A673 (cell line): ENCODE data around the gene SHOC2. TPM values are rescaled to one million over a fixed set of nuclear protein-coding genes. Genes with fewer than 3 reads are reported as not detected.

Experiments
- BruUV-seq: library from RNA; stranded (reverse); fragments of 400-500 nt; replicated peaks from 2 replicates; lab custom pipeline; 2021; lab: Mats Ljungman, UMichigan
- CTCF ChIA-PET: fragments of 300-600 bp; sonication (Branson Sonifier 250); formaldehyde crosslinking; loops from one replicate; lab custom pipeline; 2022; ENCODE audit warnings: antibody characterized with exemption; lab: Charles Lee
- POLR2A ChIA-PET: fragments of 300-600 bp; sonication (Branson Sonifier 250); formaldehyde crosslinking; loops from one replicate; lab custom pipeline; 2022; ENCODE audit warnings: antibody characterized with exemption; ENCODE audit not compliant: low non-redundant PET; lab: Charles Lee
- DNase-seq: peaks from one replicate; pipeline ENCODE4 v3.0.0-alpha.2; 2015; ENCODE audit warnings: low spot score
- H3K27ac ChIP-seq: fragments of 200-600 bp; sonication (generic); 2 replicates; pipeline ENCODE4 v1.5.1; 2016; ENCODE audit warnings: mixed run types, low read depth, mild to moderate bottlenecking, mixed read lengths, antibody characterized with exemption, low read length; ENCODE audit not compliant: poor library complexity, severe bottlenecking
- H3K27me3 ChIP-seq: fragments of 200-600 bp; sonication (generic); replicated peaks from 2 replicates; pipeline ENCODE4 v1.6.1; 2017; ENCODE audit warnings: mixed run types, low read depth, mild to moderate bottlenecking, mixed read lengths, antibody characterized with exemption, low read length; ENCODE audit not compliant: insufficient read depth, poor library complexity
- H3K36me3 ChIP-seq: fragments of 200-600 bp; sonication (generic); 2 replicates; pipeline ENCODE4 v1.6.1; 2016; ENCODE audit warnings: mixed run types, mild to moderate bottlenecking, mixed read lengths, antibody characterized with exemption, low read length; ENCODE audit not compliant: insufficient read depth, poor library complexity, severe bottlenecking
- H3K4me1 ChIP-seq: fragments of 200-600 bp; sonication (generic); 2 replicates; pipeline ENCODE4 v1.6.1; 2017; ENCODE audit warnings: mixed run types, mild to moderate bottlenecking, mixed read lengths, antibody characterized with exemption, low read length; ENCODE audit not compliant: insufficient read depth, poor library complexity, severe bottlenecking
- H3K4me3 ChIP-seq: fragments of 200-600 bp; sonication (generic); 2 replicates; pipeline ENCODE4 v1.5.1; 2016; ENCODE audit warnings: low read depth, mixed run types, mild to moderate bottlenecking, mixed read lengths, low read length; ENCODE audit not compliant: poor library complexity, severe bottlenecking
- H3K9me3 ChIP-seq: fragments of 200-600 bp; sonication (generic); 2 replicates; pipeline ENCODE4 v1.6.1; 2016; ENCODE audit warnings: mixed run types, low read depth, mild to moderate bottlenecking, mixed read lengths, antibody characterized with exemption, low read length; ENCODE audit not compliant: poor library complexity, severe bottlenecking
- EZH2 ChIP-seq: fragments of 200-600 bp; sonication (generic); IDR thresholded peaks from 2 replicates; pipeline ENCODE4 v1.6.1; 2017; ENCODE audit warnings: borderline replicate concordance, low read depth, mild to moderate bottlenecking, mixed read lengths, antibody characterized with exemption, low read length; ENCODE audit not compliant: poor library complexity, severe bottlenecking
- intact Hi-C: fragments of 100-400 bp; cut with micrococcal nuclease; formaldehyde crosslinking; loops from one replicate; pipeline ENCODE4 v1.10.0; 2022; ENCODE audit not compliant: unreplicated experiment
- total RNA-seq: library from RNA; stranded (reverse); gene quantifications from 2 replicates; pipeline ENCODE4 v1.2.3, GENCODE V29; 2021
- TF ChIP-seq, protein P1 (sequence below): fragments of 300-800, 200-600 bp; sonication (generic); conservative IDR thresholded peaks from 2 replicates; pipeline ENCODE4 v1.5.1; 2017; ENCODE audit warnings: low read depth, mild to moderate bottlenecking, antibody characterized with exemption, low read length, moderate library complexity, mixed read lengths

SHOC2 gene
- total RNA-seq, 1 experiment from 2014 or later: 37.6 TPM

DNA sequence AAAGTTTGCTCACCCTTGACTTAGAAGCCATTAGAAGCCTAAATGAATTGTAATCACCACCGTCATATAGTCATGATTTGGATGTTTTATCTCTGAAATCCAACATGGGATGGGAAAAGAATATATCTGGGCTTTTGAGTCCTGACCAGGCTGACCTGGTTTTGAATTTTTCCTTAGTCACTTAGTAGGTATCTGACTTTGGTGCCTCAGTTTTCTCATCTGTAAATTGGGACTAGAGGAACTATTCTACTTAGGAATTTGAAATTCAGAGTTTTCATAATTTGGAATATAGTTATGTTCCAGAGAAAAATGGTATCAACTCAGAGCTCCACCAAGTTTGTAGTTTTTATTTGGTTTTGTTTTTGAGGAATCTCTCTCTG is 40.9 kb downstream of the SHOC2 start:
- POLR2A ChIA-PET: no interaction called here
- no peaks in the 10 kb centered on the region for H3K27me3 ChIP-seq
- no peak overlapping the region for H3K4me3 ChIP-seq
- TF ChIP-seq EZH2: no peak
- TF ChIP-seq, protein P1, sequence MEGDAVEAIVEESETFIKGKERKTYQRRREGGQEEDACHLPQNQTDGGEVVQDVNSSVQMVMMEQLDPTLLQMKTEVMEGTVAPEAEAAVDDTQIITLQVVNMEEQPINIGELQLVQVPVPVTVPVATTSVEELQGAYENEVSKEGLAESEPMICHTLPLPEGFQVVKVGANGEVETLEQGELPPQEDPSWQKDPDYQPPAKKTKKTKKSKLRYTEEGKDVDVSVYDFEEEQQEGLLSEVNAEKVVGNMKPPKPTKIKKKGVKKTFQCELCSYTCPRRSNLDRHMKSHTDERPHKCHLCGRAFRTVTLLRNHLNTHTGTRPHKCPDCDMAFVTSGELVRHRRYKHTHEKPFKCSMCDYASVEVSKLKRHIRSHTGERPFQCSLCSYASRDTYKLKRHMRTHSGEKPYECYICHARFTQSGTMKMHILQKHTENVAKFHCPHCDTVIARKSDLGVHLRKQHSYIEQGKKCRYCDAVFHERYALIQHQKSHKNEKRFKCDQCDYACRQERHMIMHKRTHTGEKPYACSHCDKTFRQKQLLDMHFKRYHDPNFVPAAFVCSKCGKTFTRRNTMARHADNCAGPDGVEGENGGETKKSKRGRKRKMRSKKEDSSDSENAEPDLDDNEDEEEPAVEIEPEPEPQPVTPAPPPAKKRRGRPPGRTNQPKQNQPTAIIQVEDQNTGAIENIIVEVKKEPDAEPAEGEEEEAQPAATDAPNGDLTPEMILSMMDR: no peak
- peaks cover 9% of the 10 kb centered on the region for H3K4me1 ChIP-seq
- H3K27ac ChIP-seq: no peak overlapping the region
- no peak for DNase-seq
- BruUV-seq: no TSS peak
- CTCF ChIA-PET: no interaction called here
- no peaks in the 10 kb centered on the region for H3K36me3 ChIP-seq
- intact Hi-C loops: no loop called here
- H3K9me3 ChIP-seq: no peaks in the 10 kb centered on the region

- intact Hi-C loops: no loop called here
- H3K27me3 ChIP-seq: no peaks in the 10 kb centered on the region
- H3K4me3 ChIP-seq: no peak overlapping the region
- POLR2A ChIA-PET: no interaction called here
- H3K9me3 ChIP-seq: no peaks in the 10 kb centered on the region
- CTCF ChIA-PET: no interaction called here
- no peak overlapping the region for H3K27ac ChIP-seq
- DNase-seq: no peak
- peaks cover 14% of the 10 kb centered on the region for H3K4me1 ChIP-seq
- TF ChIP-seq, protein P1: no peak
- no TSS peak for BruUV-seq
- no peaks in the 10 kb centered on the region for H3K36me3 ChIP-seq
Observed at GRCh38 chr10:110962443-110962842, 43.0 kb downstream of the SHOC2 start.

DNA sequence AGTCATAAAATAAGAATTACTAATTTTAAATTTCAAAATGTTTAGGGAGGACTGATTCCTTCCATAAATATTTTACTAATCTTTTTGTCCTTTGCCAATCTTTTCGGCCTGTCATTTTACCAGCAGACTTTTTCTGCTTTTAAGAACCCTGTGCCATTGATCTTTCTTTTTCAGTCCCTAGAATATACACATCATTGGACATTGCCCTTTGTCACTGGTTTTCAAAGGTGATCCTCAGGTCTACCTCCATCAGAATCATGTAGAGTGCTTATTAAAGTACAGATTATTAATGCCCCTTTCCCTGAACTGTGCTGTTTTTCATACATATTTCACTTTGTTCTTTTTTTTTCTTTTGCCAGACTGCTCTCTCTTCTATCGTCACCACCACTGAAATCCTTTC is 43.8 kb downstream of the SHOC2 start:
- CTCF ChIA-PET: no interaction called here
- Histone ChIP-seq H3K36me3 (no peaks in the 10 kb centered on the region), H3K4me1 (peaks cover 14% of the 10 kb centered on the region), H3K9me3 (no peaks in the 10 kb centered on the region), H3K27ac (no peak overlapping the region), H3K27me3 (no peaks in the 10 kb centered on the region), H3K4me3 (no peak overlapping the region)
- no peak for DNase-seq
- POLR2A ChIA-PET: no interaction called here
- no TSS peak for BruUV-seq
- TF ChIP-seq EZH2: no peak
- TF ChIP-seq, protein P1: no peak
- intact Hi-C loops: no loop called here
